Measurements from ENCODE around the gene DNAJC11.

Gene DNAJC11

DNA sequence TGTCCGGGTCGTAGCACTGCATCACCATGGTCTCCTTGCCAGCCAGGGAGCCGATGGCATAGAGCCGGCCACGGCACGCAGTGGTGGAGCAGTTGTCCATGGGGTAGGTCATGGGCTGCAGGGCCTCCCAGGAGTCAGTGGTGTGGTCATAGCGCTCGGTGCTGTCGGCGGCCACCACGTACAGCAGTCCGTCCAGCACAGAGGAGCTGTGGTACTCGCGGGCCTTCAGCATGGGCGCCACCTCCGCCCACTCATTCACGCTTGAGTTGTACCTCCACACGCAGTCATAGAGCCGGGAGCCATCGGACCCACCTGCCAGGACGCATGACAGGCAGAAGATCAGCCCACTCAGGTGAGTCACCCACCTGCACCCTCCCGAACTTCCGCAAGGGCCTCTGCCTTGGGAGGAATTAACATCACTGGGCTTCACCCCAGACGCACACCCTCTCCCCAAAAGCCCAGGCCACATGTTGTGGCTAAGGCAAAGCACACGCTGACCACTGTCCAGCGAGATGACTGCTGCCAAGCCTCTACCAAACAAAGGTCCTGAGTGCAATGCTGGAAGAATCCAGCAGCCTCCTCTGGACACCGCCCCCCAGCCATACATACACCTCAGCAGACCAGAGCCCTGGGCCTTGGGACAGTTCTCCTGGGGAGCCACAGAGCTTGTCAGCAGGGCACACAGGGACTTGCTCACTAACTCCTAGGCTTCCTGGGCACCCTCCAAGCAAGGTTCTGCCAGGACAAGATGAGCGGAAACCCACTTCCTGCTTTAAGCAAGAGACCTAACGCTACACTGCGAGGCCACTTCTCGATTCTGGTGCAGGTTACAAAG lies 102.3 kb downstream of the DNAJC11 start:
- peak; percentile 48 for DNase-seq (ENCODE audit: low spot score)

DNA sequence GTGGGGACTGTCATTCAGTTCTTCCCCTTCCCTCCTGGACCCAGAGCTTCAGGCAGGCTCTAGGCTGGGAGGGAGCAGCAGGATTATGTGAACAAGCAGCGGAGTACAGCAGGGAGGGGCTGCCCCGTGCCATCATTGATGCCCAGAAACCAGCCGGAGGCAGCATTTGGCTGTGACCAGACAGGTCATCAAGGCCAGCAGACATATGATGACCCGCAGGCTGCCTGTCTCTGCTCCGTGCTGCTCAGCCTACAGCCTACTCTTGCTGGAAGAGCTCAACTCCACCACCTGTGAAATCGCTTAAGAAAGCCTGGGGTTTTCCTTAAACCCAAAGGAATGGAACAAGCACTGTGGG lies 103.9 kb downstream of the DNAJC11 start:
- DNase-seq (ENCODE audit: low spot score) = no peak

GRCh38 chr1:6596886-6597776 lies 104.5 kb downstream of the DNAJC11 start:
- DNase-seq (ENCODE audit: low spot score) = no peak

DNA sequence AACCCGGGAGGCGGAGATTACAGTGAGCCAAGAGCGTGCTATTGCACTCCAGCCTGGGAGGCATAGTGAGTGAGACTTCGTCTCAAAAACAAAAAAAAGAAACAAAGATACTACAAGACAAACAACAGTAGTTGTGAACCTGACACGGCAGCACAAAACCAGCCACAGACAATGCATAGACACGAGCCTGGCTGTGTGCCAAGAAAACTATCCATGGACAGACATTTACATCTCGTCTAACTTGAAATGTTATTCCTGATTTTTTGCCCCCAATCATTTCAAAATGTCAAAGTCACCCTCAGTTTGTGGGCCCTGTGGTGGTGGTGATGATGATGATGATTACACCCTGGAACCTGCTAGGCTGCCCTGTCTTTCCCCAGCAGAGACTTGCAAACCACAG lies 105.3 kb downstream of the DNAJC11 start:
- DNase-seq (ENCODE audit: low spot score) = no peak

DNA sequence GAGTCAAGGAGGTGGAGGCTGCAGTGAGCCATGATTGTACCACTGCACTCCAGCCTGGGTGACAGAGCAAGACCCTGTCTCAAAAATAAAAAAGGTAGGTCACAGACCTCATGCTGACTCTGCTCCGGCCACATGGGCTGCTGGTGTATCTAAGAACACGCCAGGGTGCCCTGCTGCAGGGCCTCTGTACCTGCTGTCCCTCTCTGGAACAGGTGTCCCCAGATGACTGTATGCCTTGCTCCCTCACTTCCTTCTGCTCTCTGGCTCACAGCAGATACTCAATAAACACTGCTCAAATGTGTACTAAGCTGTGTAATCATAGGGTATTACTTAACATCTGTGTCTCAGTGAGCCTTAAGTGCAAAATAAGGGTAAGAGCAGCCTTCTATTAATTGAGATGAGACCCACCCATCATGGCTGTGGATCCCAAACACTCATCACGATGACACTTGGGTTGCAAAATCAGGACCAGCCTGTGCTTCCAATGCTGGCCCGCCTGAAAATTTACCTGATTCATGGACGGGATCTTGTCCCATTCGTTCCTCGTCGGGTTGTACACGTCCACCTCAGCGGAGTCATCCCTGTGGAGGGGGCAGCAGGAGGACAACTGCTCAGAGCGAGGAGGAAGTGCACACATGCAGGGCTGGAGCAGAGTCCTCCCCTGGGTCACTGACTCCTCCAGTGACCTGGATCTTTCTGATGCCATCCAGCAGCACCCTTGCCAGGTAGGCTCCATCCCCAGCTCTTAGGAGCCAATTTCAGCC lies 106.5 kb downstream of the DNAJC11 start:
- DNase-seq (ENCODE audit: low spot score) = no peak

DNA sequence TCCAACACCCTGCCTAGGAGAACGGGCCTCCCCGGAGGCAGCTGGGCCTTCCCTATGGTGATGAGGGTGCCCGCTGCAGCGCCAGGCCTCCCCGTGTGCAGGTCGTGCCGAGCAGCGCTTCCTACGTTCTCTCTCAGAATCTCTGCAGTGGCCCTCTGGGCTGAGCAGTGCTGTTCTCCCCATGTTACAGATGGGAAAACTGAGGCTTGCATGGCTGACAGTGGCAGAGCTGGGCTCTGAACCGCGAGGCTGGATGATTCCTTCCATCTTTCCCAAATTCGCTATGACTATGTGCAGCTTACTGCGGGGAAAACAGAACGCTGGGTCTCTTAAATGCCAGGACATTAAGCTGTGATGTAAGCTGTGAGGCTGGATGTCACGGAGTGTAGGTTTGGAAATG lies 107.8 kb downstream of the DNAJC11 start:
- DNase-seq (ENCODE audit: low spot score) = no peak

- DNase-seq (ENCODE audit: low spot score) = no peak
Observed at GRCh38 chr1:6592865-6593593, 108.6 kb downstream of the DNAJC11 start.

- DNase-seq (ENCODE audit: low spot score) = no peak
Observed at GRCh38 chr1:6592441-6592840, 109.2 kb downstream of the DNAJC11 start.

DNA sequence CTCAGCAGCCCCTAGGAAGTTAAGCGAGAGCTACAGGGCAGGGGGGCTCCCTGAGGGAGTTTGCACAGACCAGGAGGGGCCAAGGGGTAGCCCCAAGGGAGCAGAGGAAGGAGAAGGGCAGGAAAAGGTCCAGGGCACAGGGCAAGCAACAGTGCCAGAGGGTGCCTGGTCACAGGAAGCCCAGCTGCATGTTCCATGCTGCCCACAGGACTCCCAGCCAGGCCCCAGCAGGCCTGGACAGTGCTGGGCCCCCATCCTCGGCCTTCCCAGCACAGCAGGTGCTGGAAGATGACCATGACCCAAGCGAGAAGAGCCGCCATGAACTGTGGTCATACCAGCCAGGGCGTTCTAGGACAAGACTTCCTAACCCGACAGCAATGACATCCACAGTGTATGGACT lies 110.0 kb downstream of the DNAJC11 start:
- DNase-seq (ENCODE audit: low spot score) = no peak

GRCh38 chr1:6591222-6591621 lies 110.4 kb downstream of the DNAJC11 start:
- DNase-seq (ENCODE audit: low spot score) = no peak

GRCh38 chr1:6590046-6590445 lies 111.6 kb downstream of the DNAJC11 start:
- no peak for DNase-seq (ENCODE audit: low spot score)

DNA sequence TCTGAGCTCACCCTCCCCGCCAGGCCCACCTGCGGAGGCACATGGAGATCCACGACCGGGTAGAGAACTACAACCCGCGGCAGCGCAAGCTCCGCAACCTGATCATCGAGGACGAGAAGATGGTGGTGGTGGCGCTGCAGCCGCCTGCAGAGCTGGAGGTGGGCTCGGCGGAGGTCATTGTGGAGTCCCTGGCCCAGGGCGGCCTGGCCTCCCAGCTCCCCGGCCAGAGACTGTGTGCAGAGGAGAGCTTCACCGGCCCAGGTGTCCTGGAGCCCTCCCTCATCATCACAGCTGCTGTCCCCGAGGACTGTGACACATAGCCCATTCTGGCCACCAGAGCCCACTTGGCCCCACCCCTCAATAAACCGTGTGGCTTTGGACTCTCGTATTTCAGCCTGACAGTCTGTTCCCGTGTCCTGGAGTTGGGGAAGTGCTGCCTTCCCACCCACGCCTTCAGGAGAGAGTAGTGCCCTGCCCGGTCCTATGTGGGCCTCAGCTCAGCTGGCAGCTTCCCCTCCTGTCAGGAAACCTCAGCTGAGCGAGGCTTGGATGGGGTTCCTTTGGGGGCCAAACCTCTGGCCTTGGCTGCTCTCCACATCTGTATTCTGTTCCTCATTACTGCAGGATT lies 112.6 kb downstream of the DNAJC11 start:
- DNase-seq (ENCODE audit: low spot score) = no peak

DNA sequence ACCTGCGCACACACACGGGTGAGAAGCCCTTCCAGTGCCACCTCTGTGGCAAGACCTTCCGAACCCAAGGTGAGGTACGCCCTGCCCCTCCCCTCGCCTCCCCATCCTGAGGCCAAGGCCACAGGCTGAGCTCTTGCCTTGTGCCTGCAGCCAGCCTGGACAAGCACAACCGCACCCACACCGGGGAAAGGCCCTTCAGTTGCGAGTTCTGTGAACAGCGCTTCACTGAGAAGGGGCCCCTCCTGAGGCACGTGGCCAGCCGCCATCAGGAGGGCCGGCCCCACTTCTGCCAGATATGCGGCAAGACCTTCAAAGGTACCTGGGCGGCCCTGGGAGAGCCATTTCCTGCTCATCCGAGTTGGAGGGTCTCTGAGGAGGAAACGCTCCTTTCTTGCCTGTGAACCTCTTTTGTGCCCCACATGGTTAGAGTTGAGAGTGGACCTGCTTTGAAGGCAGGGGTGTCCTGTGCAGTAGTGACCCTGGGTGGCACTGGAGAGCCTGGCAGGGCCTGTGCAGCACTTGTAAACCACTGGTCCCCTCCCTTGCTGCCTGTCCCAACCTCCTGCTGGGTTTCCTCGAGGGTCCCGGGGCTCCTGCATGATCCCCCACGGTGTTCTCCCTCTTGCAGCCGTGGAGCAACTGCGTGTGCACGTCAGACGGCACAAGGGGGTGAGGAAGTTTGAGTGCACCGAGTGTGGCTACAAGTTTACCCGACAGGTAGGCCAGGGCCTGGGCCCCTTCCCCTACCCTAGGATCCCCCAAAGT lies 113.3 kb downstream of the DNAJC11 start:
- DNase-seq (ENCODE audit: low spot score) = no peak

- peak; percentile 82 for DNase-seq (ENCODE audit: low spot score)
Observed at GRCh38 chr1:6587261-6588005, 114.2 kb downstream of the DNAJC11 start.

DNA sequence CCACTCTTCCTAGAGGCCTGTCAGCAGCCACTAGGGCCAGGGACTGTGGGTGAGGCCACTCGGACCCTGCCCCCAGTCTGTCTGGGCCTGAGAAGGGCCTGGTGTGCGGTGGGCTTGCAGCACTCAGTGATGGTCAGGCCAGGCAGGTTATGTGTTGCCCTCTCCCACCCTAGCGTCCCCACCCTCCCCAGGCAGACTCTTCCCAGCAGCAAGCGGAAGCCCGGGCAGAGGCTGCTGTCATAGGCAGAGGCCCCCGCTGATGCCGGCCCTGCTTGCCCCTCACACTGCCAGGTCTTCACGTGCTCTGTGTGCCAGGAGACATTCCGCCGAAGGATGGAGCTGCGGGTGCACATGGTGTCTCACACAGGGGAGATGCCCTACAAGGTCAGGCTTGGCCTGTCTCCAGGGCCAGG lies 115.2 kb downstream of the DNAJC11 start:
- no peak for DNase-seq (ENCODE audit: low spot score)

GRCh38 chr1:6585841-6586240 lies 115.8 kb downstream of the DNAJC11 start:
- DNase-seq (ENCODE audit: low spot score) = no peak

DNA sequence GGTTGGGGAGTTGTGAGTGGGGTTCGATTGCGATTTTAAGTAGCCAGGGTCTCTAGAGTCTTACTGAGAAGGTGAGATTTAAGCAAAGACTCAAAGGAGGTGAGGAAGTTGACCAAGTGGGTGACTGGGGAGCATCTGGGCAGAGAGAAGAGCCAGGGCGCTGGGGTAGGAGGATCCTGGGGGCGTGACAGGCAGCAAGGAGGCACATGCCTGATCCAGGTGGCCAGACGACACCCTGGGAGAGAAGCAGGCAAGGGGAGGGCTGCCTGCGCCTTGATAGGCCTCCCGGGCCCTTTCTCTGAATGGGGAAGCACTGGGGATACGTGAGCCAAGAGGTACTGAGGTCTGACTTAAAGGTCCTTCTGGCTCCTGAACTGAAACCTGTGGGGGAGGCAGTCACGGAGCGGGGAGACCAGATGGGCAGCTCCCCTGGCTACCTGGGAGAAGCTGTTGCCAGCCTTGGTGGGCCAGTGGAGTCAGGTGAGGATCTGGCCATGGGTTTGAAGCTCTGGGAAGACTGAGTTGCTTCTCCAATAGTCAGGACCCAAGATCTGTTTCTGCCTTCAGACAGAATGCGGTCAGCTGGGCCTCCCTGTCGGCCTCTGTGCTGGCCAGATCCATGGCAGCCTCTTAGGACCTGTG lies 116.4 kb downstream of the DNAJC11 start:
- no peak for DNase-seq (ENCODE audit: low spot score)

All from NAMALWA (cell line).